ENCODE data around the gene TM6SF1. TPM values are rescaled to one million over a fixed set of nuclear protein-coding genes. Genes with fewer than 3 reads are reported as not detected.

TM6SF1 gene
- polyA plus RNA-seq, 1 donor from 2014 or later, result 0.16 TPM

DNA sequence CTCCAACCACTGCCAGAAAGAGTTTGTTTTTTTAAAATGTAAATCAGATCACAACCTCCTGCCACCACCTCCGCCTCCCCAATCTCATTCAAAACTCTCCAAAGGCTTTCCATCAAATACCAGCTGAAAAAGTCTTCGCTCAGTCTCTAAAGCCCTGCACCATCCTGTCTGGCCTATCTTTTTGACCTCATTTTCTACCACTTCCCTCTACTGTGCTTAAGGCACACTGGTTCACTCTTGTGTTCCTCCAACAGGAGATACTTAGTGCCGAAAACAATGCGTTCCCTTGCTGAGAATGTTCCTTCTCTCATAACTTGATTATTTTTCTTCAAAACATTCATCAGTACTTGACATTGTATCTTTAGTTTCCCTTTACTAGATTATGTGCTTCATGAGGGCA lies 43.9 kb upstream of the TM6SF1 start:
- Histone ChIP-seq H3K9ac (ENCODE audit: low read length) (no peak overlapping the region), H3K36me3 (ENCODE audit: insufficient read depth, low read length) (no peaks in the 10 kb centered on the region), H3K79me2 (replicated peaks; ENCODE audit: insufficient read depth, low read length) (peaks cover 59% of the 10 kb centered on the region), H3K27ac (ENCODE audit: low read length) (no peak overlapping the region), H3F3A (ENCODE audit: insufficient read depth, low read length, poor library complexity, severe bottlenecking) (no peaks in the 10 kb centered on the region), H3K27me3 (ENCODE audit: insufficient read depth, low read depth, low read length) (no peaks in the 10 kb centered on the region), H3K9me3 (ENCODE audit: low read length) (no peaks in the 10 kb centered on the region), H3K4me2 (ENCODE audit: low read length) (peak overlapping the region; percentile 33), H2AFZ (ENCODE audit: low read depth, low read length) (no peak overlapping the region), H4K20me1 (ENCODE audit: insufficient read depth) (no peaks in the 10 kb centered on the region), H3K9me2 (ENCODE audit: insufficient read depth, low read length) (no peaks in the 10 kb centered on the region), H3K4me3 (ENCODE audit: low read length) (peak overlapping the region; percentile 72)
- no peak for TF ChIP-seq MXI1 (conservative IDR thresholded peaks at IDR 0.05; ENCODE audit: poor library complexity, severe bottlenecking)

DNA sequence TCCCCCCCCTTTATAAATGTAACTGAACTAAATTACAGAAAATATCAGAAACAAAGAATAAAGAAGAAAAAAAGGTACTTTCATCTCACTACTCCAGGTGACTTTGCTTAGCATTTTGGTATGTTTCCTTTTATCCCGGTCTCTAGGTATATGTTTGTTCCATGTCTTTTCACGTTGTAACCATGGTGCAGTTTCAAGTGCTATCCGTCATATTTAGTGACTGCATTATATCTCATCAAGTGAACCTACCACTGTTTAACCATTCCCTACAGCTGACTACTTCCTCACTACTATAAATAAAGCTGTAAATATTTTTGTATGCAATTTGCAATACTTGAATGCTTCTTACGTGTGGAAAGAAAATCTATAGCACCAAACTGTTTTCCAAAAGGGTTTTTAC lies 42.6 kb upstream of the TM6SF1 start:
- no peaks in the 10 kb centered on the region for H3K36me3 ChIP-seq (ENCODE audit: insufficient read depth, low read length)
- H3K9me2 ChIP-seq (ENCODE audit: insufficient read depth, low read length), result no peaks in the 10 kb centered on the region
- H2AFZ ChIP-seq (ENCODE audit: low read depth, low read length), result no peak overlapping the region
- H3K27me3 ChIP-seq (ENCODE audit: insufficient read depth, low read depth, low read length), result no peaks in the 10 kb centered on the region
- no peaks in the 10 kb centered on the region for H3K9me3 ChIP-seq (ENCODE audit: low read length)
- TF ChIP-seq SMC3 (conservative IDR thresholded peaks at IDR 0.05; ENCODE audit: poor library complexity) (no peak), EP300 (conservative IDR thresholded peaks at IDR 0.05; ENCODE audit: poor library complexity, severe bottlenecking) (no peak), EZH2 (IDR thresholded peaks at IDR 0.05; ENCODE audit: borderline replicate concordance, insufficient read depth, low read length, poor library complexity, severe bottlenecking) (no peak), RAD21 (conservative IDR thresholded peaks at IDR 0.05) (no peak), TAF1 (IDR thresholded peaks at IDR 0.05; ENCODE audit: low read depth) (no peak), POLR2AphosphoS5 (IDR thresholded peaks at IDR 0.05) (no peak)
- TF ChIP-seq, protein P1, sequence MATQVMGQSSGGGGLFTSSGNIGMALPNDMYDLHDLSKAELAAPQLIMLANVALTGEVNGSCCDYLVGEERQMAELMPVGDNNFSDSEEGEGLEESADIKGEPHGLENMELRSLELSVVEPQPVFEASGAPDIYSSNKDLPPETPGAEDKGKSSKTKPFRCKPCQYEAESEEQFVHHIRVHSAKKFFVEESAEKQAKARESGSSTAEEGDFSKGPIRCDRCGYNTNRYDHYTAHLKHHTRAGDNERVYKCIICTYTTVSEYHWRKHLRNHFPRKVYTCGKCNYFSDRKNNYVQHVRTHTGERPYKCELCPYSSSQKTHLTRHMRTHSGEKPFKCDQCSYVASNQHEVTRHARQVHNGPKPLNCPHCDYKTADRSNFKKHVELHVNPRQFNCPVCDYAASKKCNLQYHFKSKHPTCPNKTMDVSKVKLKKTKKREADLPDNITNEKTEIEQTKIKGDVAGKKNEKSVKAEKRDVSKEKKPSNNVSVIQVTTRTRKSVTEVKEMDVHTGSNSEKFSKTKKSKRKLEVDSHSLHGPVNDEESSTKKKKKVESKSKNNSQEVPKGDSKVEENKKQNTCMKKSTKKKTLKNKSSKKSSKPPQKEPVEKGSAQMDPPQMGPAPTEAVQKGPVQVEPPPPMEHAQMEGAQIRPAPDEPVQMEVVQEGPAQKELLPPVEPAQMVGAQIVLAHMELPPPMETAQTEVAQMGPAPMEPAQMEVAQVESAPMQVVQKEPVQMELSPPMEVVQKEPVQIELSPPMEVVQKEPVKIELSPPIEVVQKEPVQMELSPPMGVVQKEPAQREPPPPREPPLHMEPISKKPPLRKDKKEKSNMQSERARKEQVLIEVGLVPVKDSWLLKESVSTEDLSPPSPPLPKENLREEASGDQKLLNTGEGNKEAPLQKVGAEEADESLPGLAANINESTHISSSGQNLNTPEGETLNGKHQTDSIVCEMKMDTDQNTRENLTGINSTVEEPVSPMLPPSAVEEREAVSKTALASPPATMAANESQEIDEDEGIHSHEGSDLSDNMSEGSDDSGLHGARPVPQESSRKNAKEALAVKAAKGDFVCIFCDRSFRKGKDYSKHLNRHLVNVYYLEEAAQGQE (IDR thresholded peaks at IDR 0.05; ENCODE audit: borderline replicate concordance), result no peak
- TF ChIP-seq, protein P2, sequence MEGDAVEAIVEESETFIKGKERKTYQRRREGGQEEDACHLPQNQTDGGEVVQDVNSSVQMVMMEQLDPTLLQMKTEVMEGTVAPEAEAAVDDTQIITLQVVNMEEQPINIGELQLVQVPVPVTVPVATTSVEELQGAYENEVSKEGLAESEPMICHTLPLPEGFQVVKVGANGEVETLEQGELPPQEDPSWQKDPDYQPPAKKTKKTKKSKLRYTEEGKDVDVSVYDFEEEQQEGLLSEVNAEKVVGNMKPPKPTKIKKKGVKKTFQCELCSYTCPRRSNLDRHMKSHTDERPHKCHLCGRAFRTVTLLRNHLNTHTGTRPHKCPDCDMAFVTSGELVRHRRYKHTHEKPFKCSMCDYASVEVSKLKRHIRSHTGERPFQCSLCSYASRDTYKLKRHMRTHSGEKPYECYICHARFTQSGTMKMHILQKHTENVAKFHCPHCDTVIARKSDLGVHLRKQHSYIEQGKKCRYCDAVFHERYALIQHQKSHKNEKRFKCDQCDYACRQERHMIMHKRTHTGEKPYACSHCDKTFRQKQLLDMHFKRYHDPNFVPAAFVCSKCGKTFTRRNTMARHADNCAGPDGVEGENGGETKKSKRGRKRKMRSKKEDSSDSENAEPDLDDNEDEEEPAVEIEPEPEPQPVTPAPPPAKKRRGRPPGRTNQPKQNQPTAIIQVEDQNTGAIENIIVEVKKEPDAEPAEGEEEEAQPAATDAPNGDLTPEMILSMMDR (IDR thresholded peaks at IDR 0.05; ENCODE audit: poor library complexity, severe bottlenecking), result no peak
- no peak overlapping the region for H3K9ac ChIP-seq (ENCODE audit: low read length)
- peaks cover 54% of the 10 kb centered on the region for H3K79me2 ChIP-seq (replicated peaks; ENCODE audit: insufficient read depth, low read length)
- no peaks in the 10 kb centered on the region for H4K20me1 ChIP-seq (ENCODE audit: insufficient read depth)
- H3K4me3 ChIP-seq (ENCODE audit: low read length), result peak overlapping the region; percentile 72
- H3K27ac ChIP-seq (ENCODE audit: low read length), result no peak overlapping the region
- peak overlapping the region; percentile 66 for H3K4me2 ChIP-seq (ENCODE audit: low read length)
- no peaks in the 10 kb centered on the region for H3F3A ChIP-seq (ENCODE audit: insufficient read depth, low read length, poor library complexity, severe bottlenecking)

DNA sequence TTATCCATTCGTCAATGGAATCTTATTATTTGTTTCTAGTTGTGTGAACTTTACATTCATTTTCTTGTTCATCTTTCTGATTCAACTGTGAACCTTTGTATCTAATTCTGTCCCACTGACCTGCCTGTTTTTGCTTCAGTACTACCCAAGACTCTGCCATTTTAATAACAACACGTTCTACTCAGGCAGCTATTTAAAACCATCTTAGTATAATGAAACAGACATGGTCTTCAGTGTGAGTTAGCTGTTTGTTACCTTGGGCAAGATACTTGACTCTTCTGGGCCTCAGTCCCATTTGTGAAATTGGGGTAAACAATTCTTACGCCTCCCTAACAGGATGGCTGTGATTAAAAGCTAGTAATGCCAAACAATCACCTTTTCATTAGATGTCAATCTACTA lies 42.0 kb upstream of the TM6SF1 start:
- no peaks in the 10 kb centered on the region for H3K27me3 ChIP-seq (ENCODE audit: insufficient read depth, low read depth, low read length)
- H3K9ac ChIP-seq (ENCODE audit: low read length), result peak overlapping the region; percentile 88
- peaks cover 49% of the 10 kb centered on the region for H3K79me2 ChIP-seq (replicated peaks; ENCODE audit: insufficient read depth, low read length)
- H3K36me3 ChIP-seq (ENCODE audit: insufficient read depth, low read length), result no peaks in the 10 kb centered on the region
- H3K9me2 ChIP-seq (ENCODE audit: insufficient read depth, low read length), result no peaks in the 10 kb centered on the region
- no peaks in the 10 kb centered on the region for H3K9me3 ChIP-seq (ENCODE audit: low read length)
- TF ChIP-seq TAF1 (IDR thresholded peaks at IDR 0.05; ENCODE audit: low read depth), result no peak
- TF ChIP-seq POLR2AphosphoS5 (IDR thresholded peaks at IDR 0.05), result no peak
- TF ChIP-seq SMC3 (conservative IDR thresholded peaks at IDR 0.05; ENCODE audit: poor library complexity), result no peak
- no peak for TF ChIP-seq RAD21 (conservative IDR thresholded peaks at IDR 0.05)
- TF ChIP-seq, protein P2 (IDR thresholded peaks at IDR 0.05; ENCODE audit: poor library complexity, severe bottlenecking), result no peak
- no peak for TF ChIP-seq MXI1 (conservative IDR thresholded peaks at IDR 0.05; ENCODE audit: poor library complexity, severe bottlenecking)
- TF ChIP-seq, protein P1 (IDR thresholded peaks at IDR 0.05; ENCODE audit: borderline replicate concordance), result no peak
- no peak for TF ChIP-seq EP300 (conservative IDR thresholded peaks at IDR 0.05; ENCODE audit: poor library complexity, severe bottlenecking)
- no peak for TF ChIP-seq EZH2 (IDR thresholded peaks at IDR 0.05; ENCODE audit: borderline replicate concordance, insufficient read depth, low read length, poor library complexity, severe bottlenecking)
- no peaks in the 10 kb centered on the region for H4K20me1 ChIP-seq (ENCODE audit: insufficient read depth)
- no peak overlapping the region for H2AFZ ChIP-seq (ENCODE audit: low read depth, low read length)
- H3K4me3 ChIP-seq (ENCODE audit: low read length), result peak overlapping the region; percentile 72
- H3K27ac ChIP-seq (ENCODE audit: low read length), result no peak overlapping the region
- no peaks in the 10 kb centered on the region for H3F3A ChIP-seq (ENCODE audit: insufficient read depth, low read length, poor library complexity, severe bottlenecking)
- H3K4me2 ChIP-seq (ENCODE audit: low read length), result peak overlapping the region; percentile 66
